Mononuclear cell (primary cell): ENCODE results near the gene OMA1. TPM values are rescaled to one million over a fixed set of nuclear protein-coding genes. Genes with fewer than 3 reads are reported as not detected.
"Not testable (repeated sequence)": the region's sequence is repeated elsewhere in the genome, so short reads cannot be mapped to it uniquely, and the experiment has no call there.

Experiments used
- H3K27me3 ChIP-seq: 2 replicates; pipeline ENCODE4 v1.6.0; 2011; ENCODE audit warnings: low read length, control low read depth; ENCODE audit not compliant: insufficient read depth
- H3K4me1 ChIP-seq: 2 replicates; pipeline ENCODE4 v1.5.1; 2011; ENCODE audit warnings: mild to moderate bottlenecking, low read length, control low read depth; ENCODE audit not compliant: insufficient read depth
- H3K4me3 ChIP-seq: 2 replicates; pipeline ENCODE4 v1.5.1; 2011; ENCODE audit warnings: mild to moderate bottlenecking, low read length, moderate library complexity
- H3K9me3 ChIP-seq: 2 replicates; pipeline ENCODE4 v1.5.1; 2011; ENCODE audit warnings: low read depth, mild to moderate bottlenecking, control low read depth, low read length
- total RNA-seq: library from RNA; depleted of rRNA; stranded (reverse); fragments of >200 nt; gene quantifications from one replicate; pipeline ENCODE4 v1.2.3, GENCODE V29; 2012

OMA1 gene
- total RNA-seq, 1 donor, result 80.9 TPM

DNA sequence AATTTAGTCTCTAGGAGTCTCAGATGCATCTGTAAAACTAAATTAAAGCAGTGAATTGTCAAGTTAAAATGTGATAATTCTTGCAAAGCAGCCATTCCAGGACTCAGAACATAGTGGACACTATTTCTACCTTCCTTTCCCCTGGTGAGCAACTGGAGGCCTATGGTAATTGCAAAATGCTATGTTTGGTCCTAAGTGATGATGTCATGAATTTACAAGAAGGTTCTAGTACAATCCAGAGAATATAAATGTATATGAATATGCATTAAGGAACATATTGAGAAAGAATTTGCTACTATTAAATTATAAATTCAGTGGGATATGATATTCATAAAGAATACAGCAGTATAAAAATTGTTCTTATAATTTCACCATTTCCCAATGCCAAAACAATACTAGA lies 32.6 kb downstream of the OMA1 start:
- no peaks in the 10 kb centered on the region for H3K9me3 ChIP-seq
- no peak overlapping the region for H3K4me3 ChIP-seq
- no peaks in the 10 kb centered on the region for H3K27me3 ChIP-seq
- no peaks in the 10 kb centered on the region for H3K4me1 ChIP-seq

DNA sequence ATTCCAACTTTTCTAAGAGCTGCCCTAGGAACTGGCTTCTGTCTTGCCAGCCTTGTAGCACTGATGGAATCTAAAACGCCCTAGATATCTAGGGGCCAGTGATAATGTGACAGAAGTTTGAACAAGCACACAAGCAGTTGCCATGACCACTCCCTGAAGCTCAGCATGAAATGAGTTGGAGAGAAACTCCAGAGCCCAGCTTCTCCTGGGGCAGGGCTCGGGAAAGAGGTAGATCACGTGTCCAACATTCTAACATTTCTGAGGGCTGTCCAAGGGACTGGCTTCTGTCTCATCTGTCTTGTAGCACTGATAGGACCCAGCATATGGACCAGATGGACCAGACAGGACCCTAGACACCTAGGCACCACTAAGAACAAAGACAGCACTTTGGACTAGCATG lies 37.9 kb downstream of the OMA1 start:
- Histone ChIP-seq H3K4me3 (no peak overlapping the region), H3K9me3 (no peaks in the 10 kb centered on the region), H3K4me1 (no peaks in the 10 kb centered on the region), H3K27me3 (no peaks in the 10 kb centered on the region)

DNA sequence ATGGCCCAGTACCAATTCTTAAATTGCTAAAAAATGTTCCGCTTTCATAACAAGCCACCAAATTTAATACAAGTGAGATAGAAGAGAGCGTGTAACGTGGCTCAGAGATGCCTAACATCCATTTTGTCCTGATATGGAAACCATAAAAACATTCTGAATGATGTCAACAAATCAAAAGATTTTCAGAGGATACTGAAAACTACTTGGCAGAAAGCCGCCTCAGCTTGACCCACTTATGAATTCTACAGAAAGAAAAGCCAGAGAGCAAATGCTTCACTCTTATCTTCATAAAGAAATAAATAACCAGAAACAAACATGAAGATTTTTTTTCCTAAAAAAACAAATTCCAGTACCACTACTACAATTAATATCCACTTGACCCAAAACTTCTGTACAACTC lies 41.2 kb downstream of the OMA1 start:
- H3K4me1 ChIP-seq, result no peaks in the 10 kb centered on the region
- no peaks in the 10 kb centered on the region for H3K9me3 ChIP-seq
- no peaks in the 10 kb centered on the region for H3K27me3 ChIP-seq
- no peak overlapping the region for H3K4me3 ChIP-seq

DNA sequence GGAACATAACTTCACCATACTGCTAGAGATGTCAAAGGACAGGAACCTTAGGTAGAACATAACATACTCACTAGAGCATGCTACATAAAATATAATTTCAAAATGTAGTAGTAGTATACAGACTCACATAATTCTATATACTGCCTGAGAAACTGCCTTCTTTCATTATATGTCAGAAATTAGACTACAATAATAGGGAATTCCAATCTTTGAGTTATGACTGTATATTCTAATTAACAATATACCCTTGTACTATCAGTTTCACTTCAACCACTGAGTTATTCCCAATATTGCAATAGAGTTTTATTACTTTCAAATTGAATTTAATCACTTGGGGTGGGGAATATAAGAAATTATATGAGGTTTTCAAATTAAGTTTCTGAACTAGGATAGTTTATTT lies 44.0 kb downstream of the OMA1 start:
- no peak overlapping the region for H3K4me3 ChIP-seq
- H3K27me3 ChIP-seq, result no peaks in the 10 kb centered on the region
- no peaks in the 10 kb centered on the region for H3K4me1 ChIP-seq
- H3K9me3 ChIP-seq, result no peaks in the 10 kb centered on the region

DNA sequence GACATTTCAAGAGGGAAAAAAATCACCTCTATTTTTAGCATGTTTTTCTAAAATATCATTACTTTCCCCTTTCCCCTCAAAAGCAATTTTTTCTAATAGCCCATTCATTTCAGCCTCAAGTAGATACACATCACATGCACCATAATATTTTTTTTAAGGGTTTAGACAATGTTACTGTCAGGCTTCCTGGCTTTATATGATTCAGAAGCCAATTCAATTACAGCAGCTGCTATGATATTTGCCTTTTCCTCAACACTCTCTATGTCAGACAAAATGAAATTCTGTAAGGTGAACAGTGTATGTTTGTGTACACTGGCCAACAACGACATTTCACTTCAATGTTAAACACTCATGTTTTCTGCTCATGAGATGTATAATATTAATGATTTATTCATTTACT lies 46.5 kb downstream of the OMA1 start:
- Histone ChIP-seq H3K4me1 (no peaks in the 10 kb centered on the region), H3K27me3 (no peaks in the 10 kb centered on the region), H3K9me3 (no peaks in the 10 kb centered on the region), H3K4me3 (no peak overlapping the region)

DNA sequence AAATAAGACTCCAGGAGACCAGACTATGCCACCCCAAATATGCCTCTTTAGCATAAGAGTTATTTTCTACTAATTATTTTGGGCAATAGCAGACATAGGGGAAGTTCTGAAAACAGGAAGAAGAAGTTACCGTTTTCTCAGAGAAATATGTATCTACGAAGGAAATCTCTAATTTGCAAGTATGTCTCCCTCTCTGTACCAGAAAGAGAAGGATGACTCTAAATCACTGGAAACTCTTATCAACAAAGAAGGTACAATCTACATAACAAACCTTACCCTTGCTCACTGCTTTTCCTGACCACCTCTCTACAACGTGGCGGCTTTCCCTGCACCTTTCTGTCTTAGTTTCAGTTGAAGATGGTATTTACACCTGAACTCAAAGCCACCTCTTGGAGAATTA lies 49.0 kb downstream of the OMA1 start:
- Histone ChIP-seq H3K27me3 (no peaks in the 10 kb centered on the region), H3K4me1 (no peaks in the 10 kb centered on the region), H3K9me3 (no peaks in the 10 kb centered on the region), H3K4me3 (no peak overlapping the region)

DNA sequence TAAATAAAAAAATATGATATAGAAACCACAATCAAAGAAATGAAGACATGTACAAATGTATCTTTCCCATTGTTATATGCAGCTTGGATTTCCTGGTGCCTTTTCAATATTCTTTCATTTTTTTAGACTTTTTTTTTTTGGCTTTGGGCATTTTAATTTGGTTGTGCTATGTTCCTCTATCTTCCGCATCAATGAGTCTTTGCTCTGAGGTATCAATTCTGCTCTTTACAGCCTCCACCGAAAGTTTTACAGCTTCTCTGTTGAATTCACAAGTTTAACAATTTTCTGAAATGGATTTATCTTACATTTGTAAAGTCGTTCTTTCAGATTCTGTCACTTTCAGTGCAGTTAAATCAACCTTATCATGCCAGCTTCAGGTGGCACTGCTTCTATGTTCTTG lies 50.5 kb downstream of the OMA1 start:
- H3K4me3 ChIP-seq, result no peak overlapping the region
- no peaks in the 10 kb centered on the region for H3K27me3 ChIP-seq
- no peaks in the 10 kb centered on the region for H3K9me3 ChIP-seq
- no peaks in the 10 kb centered on the region for H3K4me1 ChIP-seq

DNA sequence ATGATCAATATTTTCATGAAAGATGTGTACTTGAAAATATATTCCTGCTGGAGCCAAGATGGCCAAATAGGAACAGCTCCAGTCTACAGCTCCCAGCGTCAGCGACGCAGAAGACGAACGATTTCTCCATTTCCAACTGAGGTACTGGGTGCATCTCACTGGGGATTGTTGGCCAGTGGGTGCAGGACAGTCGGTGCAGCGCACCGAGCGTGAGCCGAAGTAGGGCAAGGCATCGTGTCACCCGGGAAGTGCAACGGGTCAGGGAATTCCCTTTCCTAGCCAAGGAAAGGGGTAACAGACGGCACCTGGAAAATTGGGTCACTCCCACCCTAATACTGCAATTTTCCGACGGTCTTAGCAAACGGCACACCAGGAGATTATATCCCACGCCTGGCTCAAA lies 57.6 kb downstream of the OMA1 start:
- not testable (repeated sequence) for H3K9me3 ChIP-seq, H3K27me3 ChIP-seq, H3K4me1 ChIP-seq, H3K4me3 ChIP-seq

DNA sequence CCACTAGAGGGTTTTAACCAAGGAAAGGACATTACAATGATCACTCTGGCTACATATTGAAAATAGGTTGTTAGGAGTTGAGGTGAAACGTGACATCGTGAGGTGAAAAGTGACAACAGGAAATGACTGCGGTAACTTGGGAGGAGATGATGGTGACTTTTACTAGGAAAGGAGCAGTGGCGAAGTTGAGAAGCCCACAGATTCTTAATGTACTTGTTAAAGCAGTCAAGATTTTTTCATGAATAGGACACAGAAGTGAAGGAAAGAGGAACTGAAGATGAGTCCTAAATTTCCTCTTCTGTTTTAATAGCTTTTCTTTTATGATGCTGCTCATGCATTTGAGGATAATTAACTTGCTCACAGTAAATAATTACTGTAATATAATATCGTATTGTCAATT lies 59.5 kb downstream of the OMA1 start:
- Histone ChIP-seq H3K9me3 (no peaks in the 10 kb centered on the region), H3K27me3 (no peaks in the 10 kb centered on the region)

DNA sequence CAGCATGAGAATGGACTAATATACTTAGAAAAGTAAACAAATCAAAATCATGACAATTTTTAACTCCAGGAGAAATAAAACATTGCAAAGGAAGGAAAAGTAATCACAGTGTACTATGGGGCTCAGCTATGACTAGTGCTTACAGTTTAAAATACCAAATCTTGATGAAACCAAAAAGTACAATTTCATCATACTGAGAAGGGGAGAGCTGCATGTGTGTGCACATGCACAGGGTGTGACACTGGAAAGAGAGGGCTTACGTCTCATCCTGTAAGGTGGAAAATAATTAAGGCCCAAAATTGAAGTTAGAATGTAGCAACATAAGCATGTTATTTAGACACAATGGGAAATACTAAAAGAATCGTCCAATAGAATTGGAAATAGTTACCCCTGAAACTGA lies 64.6 kb downstream of the OMA1 start:
- no peaks in the 10 kb centered on the region for H3K4me1 ChIP-seq
- H3K27me3 ChIP-seq, result no peaks in the 10 kb centered on the region
- no peak overlapping the region for H3K4me3 ChIP-seq

More for the DNA sequence above, 59.5 kb downstream of the OMA1 start:
- Histone ChIP-seq H3K4me1 (no peaks in the 10 kb centered on the region), H3K4me3 (no peak overlapping the region)

GRCh38 chr1:58480191-58480590 lies 66.3 kb downstream of the OMA1 start:
- H3K4me3 ChIP-seq, result no peak overlapping the region
- no peaks in the 10 kb centered on the region for H3K27me3 ChIP-seq
- no peaks in the 10 kb centered on the region for H3K9me3 ChIP-seq
- no peaks in the 10 kb centered on the region for H3K4me1 ChIP-seq

More for the DNA sequence above, 64.6 kb downstream of the OMA1 start:
- no peaks in the 10 kb centered on the region for H3K9me3 ChIP-seq

- H3K4me1 ChIP-seq, result no peaks in the 10 kb centered on the region
- no peaks in the 10 kb centered on the region for H3K27me3 ChIP-seq
- no peak overlapping the region for H3K4me3 ChIP-seq
These were observed 69.1 kb downstream of the OMA1 start for GRCh38 chr1:58477390-58477789.

GRCh38 chr1:58476179-58476578 lies 70.3 kb downstream of the OMA1 start:
- Histone ChIP-seq H3K4me1 (no peaks in the 10 kb centered on the region), H3K27me3 (no peaks in the 10 kb centered on the region), H3K9me3 (no peaks in the 10 kb centered on the region), H3K4me3 (no peak overlapping the region)

More at GRCh38 chr1:58477390-58477789, 69.1 kb downstream of the OMA1 start:
- H3K9me3 ChIP-seq, result no peaks in the 10 kb centered on the region

DNA sequence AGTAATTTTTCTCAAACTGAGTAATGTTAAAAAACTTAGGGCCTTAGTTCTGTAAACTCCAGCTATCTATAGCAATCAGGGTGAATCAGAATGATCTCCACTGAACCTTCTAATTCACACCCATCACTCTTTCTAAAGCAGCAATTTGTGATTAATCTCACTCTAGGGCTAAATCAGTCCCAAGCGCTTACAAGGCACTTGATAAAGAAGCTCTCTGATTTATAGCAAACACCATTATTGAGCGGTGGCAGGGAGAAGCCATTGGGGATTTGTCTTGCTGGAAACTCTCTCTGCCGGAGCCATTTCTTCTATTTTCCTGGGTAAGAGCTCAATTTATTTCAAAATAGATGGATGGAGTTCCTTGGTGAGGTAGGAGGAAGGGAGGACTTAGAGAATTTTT lies 77.0 kb downstream of the OMA1 start:
- H3K27me3 ChIP-seq, result no peaks in the 10 kb centered on the region
- no peaks in the 10 kb centered on the region for H3K9me3 ChIP-seq
- H3K4me1 ChIP-seq, result no peaks in the 10 kb centered on the region
- no peak overlapping the region for H3K4me3 ChIP-seq

- no peaks in the 10 kb centered on the region for H3K9me3 ChIP-seq
- H3K4me3 ChIP-seq, result no peak overlapping the region
- no peaks in the 10 kb centered on the region for H3K27me3 ChIP-seq
- no peaks in the 10 kb centered on the region for H3K4me1 ChIP-seq
These were observed 77.5 kb downstream of the OMA1 start for GRCh38 chr1:58469016-58469415.

- H3K4me3 ChIP-seq, result no peak overlapping the region
- H3K9me3 ChIP-seq, result no peaks in the 10 kb centered on the region
- no peaks in the 10 kb centered on the region for H3K4me1 ChIP-seq
- no peaks in the 10 kb centered on the region for H3K27me3 ChIP-seq
These were observed 77.9 kb downstream of the OMA1 start for GRCh38 chr1:58468612-58469011.
